Endothelial cell of umbilical vein (primary cell): ENCODE data around the gene PARN. TPM values are rescaled to one million over a fixed set of nuclear protein-coding genes. Genes with fewer than 3 reads are reported as not detected.

ENCODE experiments used
- BruUV-seq: library from RNA; stranded (reverse); fragments of 400-500 nt; replicated peaks from 2 replicates; lab custom pipeline; 2021; lab: Mats Ljungman, UMichigan
- CTCF ChIA-PET: fragments of 300-600, 350-600 bp; sonication (Branson Sonifier 250); formaldehyde crosslinking; loops from one replicate; lab custom pipeline; 2021; ENCODE audit warnings: antibody characterized with exemption, inconsistent platforms; lab: Charles Lee
- POLR2A ChIA-PET: fragments of 300-600, 350-600 bp; sonication (Branson Sonifier 250); formaldehyde crosslinking; loops from one replicate; lab custom pipeline; 2021; ENCODE audit warnings: antibody characterized with exemption, inconsistent platforms; lab: Charles Lee
- DNase-seq: peaks from one replicate; pipeline ENCODE4 v3.0.0-alpha.2; 2011; ENCODE audit warnings: low read depth, low spot score
- FAIRE-seq: peaks from 2 replicates; lab custom pipeline; 2011; peaks lifted over from hg19 to GRCh38; lab: Jason Lieb, UNC
- H2AFZ ChIP-seq: 2 replicates; pipeline ENCODE4 v1.6.0; 2012; ENCODE audit warnings: low read depth, low read length, control low read depth, inconsistent platforms
- H3K27ac ChIP-seq: 2 replicates; pipeline ENCODE4 v1.5.1; 2011; ENCODE audit warnings: low read depth, mild to moderate bottlenecking, control low read depth, low read length, moderate library complexity; ENCODE audit not compliant: insufficient read depth
- H3K27me3 ChIP-seq, 2 experiments: 2 replicates each; pipeline versions ENCODE4 v1.6.0 to v1.6.1; 2011; ENCODE audit warnings: low read length in 2 of 2, mixed read lengths in 1 of 2; ENCODE audit not compliant: control insufficient read depth in 2 of 2, insufficient read depth in 2 of 2
- H3K36me3 ChIP-seq, 2 experiments: 2 replicates in 1 of 2; 3 replicates in 1 of 2; pipeline ENCODE4 v1.5.1; 2011; ENCODE audit warnings: low read length in 2 of 2, mild to moderate bottlenecking in 1 of 2, moderate library complexity in 1 of 2; ENCODE audit not compliant: control insufficient read depth in 2 of 2, insufficient read depth in 2 of 2; ENCODE audit errors: extremely low read depth in 1 of 2
- H3K4me1 ChIP-seq: 3 replicates; pipeline ENCODE4 v1.5.1; 2011; ENCODE audit warnings: mild to moderate bottlenecking, low read length; ENCODE audit not compliant: control insufficient read depth, insufficient read depth; ENCODE audit errors: extremely low read depth
- H3K4me2 ChIP-seq: 2 replicates; pipeline ENCODE4 v1.6.1; 2011; ENCODE audit warnings: low read length, control low read depth, mixed read lengths; ENCODE audit not compliant: insufficient read depth
- H3K4me3 ChIP-seq, 3 experiments: fragments of 200-600 bp in 1 of 3; sonication (generic), shearing (Covaris generic) in 1 of 3; replicated peaks in 1 of 3; 2 replicates each; pipeline ENCODE4 v1.5.1; 2011 to 2016; ENCODE audit warnings: control low read depth in 3 of 3, low read length in 3 of 3, mild to moderate bottlenecking in 2 of 3, inconsistent platforms in 1 of 3, low read depth in 1 of 3, moderate library complexity in 1 of 3; ENCODE audit not compliant: insufficient read depth in 1 of 3
- H3K79me2 ChIP-seq: 2 replicates; pipeline ENCODE4 v1.6.0; 2012; ENCODE audit warnings: low read length, inconsistent platforms; ENCODE audit not compliant: control insufficient read depth, insufficient read depth
- H3K9ac ChIP-seq: replicated peaks from 2 replicates; pipeline ENCODE3; 2011; ENCODE audit warnings: low read length, control low read depth; ENCODE audit not compliant: insufficient read depth; ENCODE audit errors: extremely low read depth
- H3K9me1 ChIP-seq: replicated peaks from 3 replicates; pipeline ENCODE4 v1.6.0; 2011; ENCODE audit warnings: mild to moderate bottlenecking, low read length; ENCODE audit not compliant: control insufficient read depth, insufficient read depth; ENCODE audit errors: extremely low read depth
- H3K9me3 ChIP-seq: replicated peaks from 2 replicates; pipeline ENCODE4 v1.5.1; 2012; ENCODE audit warnings: low read length, inconsistent platforms; ENCODE audit not compliant: control insufficient read depth, insufficient read depth
- H4K20me1 ChIP-seq: replicated peaks from 2 replicates; pipeline ENCODE3; 2011; ENCODE audit warnings: mild to moderate bottlenecking, low read length; ENCODE audit not compliant: control insufficient read depth, insufficient read depth; ENCODE audit errors: extremely low read depth
- EZH2 ChIP-seq: IDR thresholded peaks from 2 replicates; pipeline ENCODE4 v1.6.1; 2012; ENCODE audit warnings: borderline replicate concordance, low read depth, mild to moderate bottlenecking, moderate library complexity, low read length, inconsistent platforms; ENCODE audit not compliant: severe bottlenecking
- FOS ChIP-seq: IDR thresholded peaks from 2 replicates; pipeline ENCODE4 v1.6.1; 2011; ENCODE audit warnings: mild to moderate bottlenecking, low read length, moderate library complexity, borderline replicate concordance; ENCODE audit not compliant: insufficient read depth
- GATA2 ChIP-seq: IDR thresholded peaks from 2 replicates; pipeline ENCODE4 v1.7.0; 2011; ENCODE audit warnings: low read depth, mild to moderate bottlenecking, moderate library complexity, mixed read lengths, low read length; ENCODE audit not compliant: insufficient read length, insufficient read depth
- JUN ChIP-seq: IDR thresholded peaks from 2 replicates; pipeline ENCODE4 v1.6.1; 2011; ENCODE audit warnings: borderline replicate concordance, low read depth; ENCODE audit not compliant: insufficient read length, insufficient read depth
- MYC ChIP-seq: IDR thresholded peaks from one replicate; pipeline ENCODE4 v1.6.1; 2011; ENCODE audit warnings: mild to moderate bottlenecking, low read depth, low read length
- POLR2A ChIP-seq: IDR thresholded peaks from 2 replicates; pipeline ENCODE4 v1.6.1; 2012; ENCODE audit warnings: low read depth, mild to moderate bottlenecking, control low read depth, low read length
- POLR2AphosphoS5 ChIP-seq: IDR thresholded peaks from 2 replicates; pipeline ENCODE4 v1.6.1; 2012; ENCODE audit warnings: low read depth, mild to moderate bottlenecking, control low read depth, low read length, moderate library complexity; ENCODE audit not compliant: insufficient read depth
- dilution Hi-C: fragments of 300-500 bp; cut with MboI; formaldehyde crosslinking; loops from one replicate; pipeline ENCODE4 v1.15.0; 2019; ENCODE audit warnings: low sequenced_read_pairs; ENCODE audit not compliant: extremely low pct_ligation_motif_present
- intact Hi-C: fragments of 100-400 bp; cut with micrococcal nuclease; formaldehyde crosslinking; loops from one replicate; pipeline ENCODE4 v1.10.0; 2022
- polyA plus RNA-seq, 4 experiments: library from polyadenylated mRNA; depleted of rRNA in 3 of 4; stranded (reverse) in 3 of 4; unstranded in 1 of 4; fragments of >200 nt; gene quantifications; 2 replicates each; pipeline versions ENCODE4 v1.2.1 to v1.2.3, GENCODE V29; 2011 to 2012; ENCODE audit warnings: missing spikeins in 1 of 4
- total RNA-seq: library from RNA; stranded (reverse); gene quantifications from 2 replicates; pipeline ENCODE4 v1.2.3, GENCODE V29; 2021
- TF ChIP-seq, protein P1 (sequence below): IDR thresholded peaks from 2 replicates; pipeline ENCODE4 v1.6.1; 2011; ENCODE audit not compliant: insufficient read depth, insufficient read length
- TF ChIP-seq, protein P2 (sequence below), 2 donors: IDR thresholded peaks; 1 replicate in 1 of 2; 2 replicates in 1 of 2; pipeline ENCODE4 v1.5.1; 2011; ENCODE audit warnings: low read length in 2 of 2, mild to moderate bottlenecking in 2 of 2, moderate library complexity in 2 of 2, control low read depth in 1 of 2, inconsistent platforms in 1 of 2, low read depth in 1 of 2; ENCODE audit not compliant: insufficient read depth in 1 of 2; ENCODE audit errors: extremely low read depth in 1 of 2

The PARN gene
- total and polyA plus RNA-seq, 2 donors (not counting 3 experiments of a cell fraction or from before 2014, with no cell fraction given): 16.9 to 24.6 TPM

DNA sequence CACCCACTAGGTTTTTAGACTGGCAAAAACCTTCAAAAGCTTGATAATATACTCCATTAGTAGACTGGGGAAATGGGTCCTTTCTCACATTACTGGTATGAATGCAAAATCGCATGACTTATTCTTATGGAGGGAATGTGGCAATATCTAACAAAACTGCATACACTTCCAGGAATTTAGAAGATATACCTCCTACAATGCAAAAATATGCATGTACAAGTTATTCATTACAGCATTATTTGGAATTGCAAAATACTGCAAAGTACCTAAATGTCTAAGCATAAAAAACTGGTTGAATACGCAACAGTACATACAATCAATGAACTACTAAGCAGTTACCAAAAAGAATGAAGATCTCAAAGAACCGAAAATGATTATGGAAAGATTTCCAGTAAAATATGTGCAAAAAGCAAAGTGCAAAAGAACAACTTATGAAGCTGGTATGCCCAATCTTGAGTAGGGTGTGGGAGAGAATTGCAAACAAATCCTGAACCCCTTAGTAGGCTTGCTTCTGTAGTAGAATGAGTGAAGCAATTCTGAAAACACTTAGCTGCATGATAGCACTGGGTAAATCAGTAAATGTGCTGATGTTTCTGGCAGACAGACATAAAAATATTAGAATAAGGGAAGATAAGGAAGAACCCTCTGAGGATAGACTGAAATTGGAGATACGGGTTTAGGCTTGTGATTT is 180.1 kb downstream of the PARN start:
- Histone ChIP-seq H3K79me2 (no peaks in the 10 kb centered on the region), H3K27me3 (no peaks in the 10 kb centered on the region), H3K9me3 (no peaks in the 10 kb centered on the region), H4K20me1 (no peaks in the 10 kb centered on the region), H3K4me3 (no peak overlapping the region), H2AFZ (no peak overlapping the region), H3K36me3 (no peaks in the 10 kb centered on the region), H3K9ac (no peak overlapping the region), H3K27ac (no peak overlapping the region), H3K4me1 (no peaks in the 10 kb centered on the region), H3K9me1 (no peaks in the 10 kb centered on the region), H3K4me2 (no peak overlapping the region)
- DNase-seq (no peak), FAIRE-seq (no peak)
- intact Hi-C loops: no loop called here
- dilution Hi-C loops: no loop called here
- ChIA-PET POLR2A (interaction anchor here (0.5 kb wide), 1 partner anchor 36 kb away, joined by 3 read pairs; no protein-coding TSS in a partner anchor), CTCF (interaction anchor here (1.1 kb wide), 1 partner anchor 9 kb away, joined by 3 read pairs; no protein-coding TSS in a partner anchor)
- no TSS peak for BruUV-seq
- TF ChIP-seq GATA2: no peak
- TF ChIP-seq MYC: no peak
- TF ChIP-seq, protein P1, sequence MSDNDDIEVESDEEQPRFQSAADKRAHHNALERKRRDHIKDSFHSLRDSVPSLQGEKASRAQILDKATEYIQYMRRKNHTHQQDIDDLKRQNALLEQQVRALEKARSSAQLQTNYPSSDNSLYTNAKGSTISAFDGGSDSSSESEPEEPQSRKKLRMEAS: no peak
- no peak for TF ChIP-seq POLR2AphosphoS5
- TF ChIP-seq, protein P2, sequence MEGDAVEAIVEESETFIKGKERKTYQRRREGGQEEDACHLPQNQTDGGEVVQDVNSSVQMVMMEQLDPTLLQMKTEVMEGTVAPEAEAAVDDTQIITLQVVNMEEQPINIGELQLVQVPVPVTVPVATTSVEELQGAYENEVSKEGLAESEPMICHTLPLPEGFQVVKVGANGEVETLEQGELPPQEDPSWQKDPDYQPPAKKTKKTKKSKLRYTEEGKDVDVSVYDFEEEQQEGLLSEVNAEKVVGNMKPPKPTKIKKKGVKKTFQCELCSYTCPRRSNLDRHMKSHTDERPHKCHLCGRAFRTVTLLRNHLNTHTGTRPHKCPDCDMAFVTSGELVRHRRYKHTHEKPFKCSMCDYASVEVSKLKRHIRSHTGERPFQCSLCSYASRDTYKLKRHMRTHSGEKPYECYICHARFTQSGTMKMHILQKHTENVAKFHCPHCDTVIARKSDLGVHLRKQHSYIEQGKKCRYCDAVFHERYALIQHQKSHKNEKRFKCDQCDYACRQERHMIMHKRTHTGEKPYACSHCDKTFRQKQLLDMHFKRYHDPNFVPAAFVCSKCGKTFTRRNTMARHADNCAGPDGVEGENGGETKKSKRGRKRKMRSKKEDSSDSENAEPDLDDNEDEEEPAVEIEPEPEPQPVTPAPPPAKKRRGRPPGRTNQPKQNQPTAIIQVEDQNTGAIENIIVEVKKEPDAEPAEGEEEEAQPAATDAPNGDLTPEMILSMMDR (IDR thresholded peaks at IDR 0.05; ENCODE audit: extremely low read depth in 1 of 2, insufficient read depth in 1 of 2, low read depth in 1 of 2, low read length in 2 of 2): no peak
- TF ChIP-seq POLR2A: no peak
- no peak for TF ChIP-seq FOS
- no peak for TF ChIP-seq JUN
- TF ChIP-seq EZH2: no peak
